NOMO-1 (cell line): Measurements from ENCODE around the gene GNG3.
A peak's percentile ranks its signal among the peaks of the same experiment; 100 is the strongest.

Source experiments
- DNase-seq, 2 experiments: peaks; one replicate each; lab custom pipeline; 2025; ENCODE audit not compliant: unreplicated experiment in 2 of 2; lab: John Stamatoyannopoulos, UW

Gene GNG3

DNA sequence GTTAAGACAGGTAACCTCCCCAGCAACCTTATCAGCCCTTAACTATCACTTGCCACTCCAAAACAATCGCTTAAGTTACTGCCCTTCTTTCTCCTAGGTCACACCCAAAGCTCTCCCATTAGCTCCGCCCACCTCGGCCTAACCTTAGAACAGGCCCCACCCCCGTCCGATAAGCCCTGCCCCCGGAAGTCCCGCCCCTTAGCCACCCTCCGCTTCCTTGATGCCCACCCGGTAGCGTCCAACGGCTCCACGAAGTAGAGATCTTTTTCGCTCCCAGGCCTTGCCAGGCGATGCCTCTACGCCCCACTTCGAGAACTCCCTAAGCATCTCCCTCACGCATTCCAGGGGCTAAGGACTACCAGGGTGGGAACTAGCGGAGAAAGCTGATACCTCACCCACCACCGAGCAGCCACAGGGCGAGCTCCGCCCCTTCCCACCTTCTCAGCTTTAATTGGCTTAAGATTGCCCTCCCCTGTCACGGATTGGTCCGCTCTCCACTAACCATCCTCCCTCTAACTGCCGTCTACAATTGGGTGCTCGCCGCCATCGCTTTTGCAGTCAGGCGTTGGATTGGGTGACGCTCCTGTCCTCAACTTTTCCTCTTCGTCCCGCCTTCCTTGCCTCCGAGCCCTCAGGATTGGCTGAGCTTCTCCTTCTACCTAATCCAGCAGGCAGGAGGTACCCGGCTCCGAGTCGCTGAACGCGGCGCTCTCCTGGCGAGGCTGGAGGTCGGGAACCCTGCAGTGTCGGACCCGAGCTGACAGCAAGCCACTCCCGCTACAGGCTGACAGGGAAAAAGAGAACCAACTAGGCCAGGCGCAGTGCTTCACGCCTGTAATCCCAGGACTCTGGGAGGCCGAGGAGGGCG, 46.5 kb downstream of the GNG3 start, which contains the start of gene ZBTB3:
Gene ZBTB3 (minus strand): TSS at position 425 of the 868 bp plus-strand sequence. CDS start 496 bp downstream, outside the sequence.
- peak; percentile 99 to 100 for DNase-seq

DNA sequence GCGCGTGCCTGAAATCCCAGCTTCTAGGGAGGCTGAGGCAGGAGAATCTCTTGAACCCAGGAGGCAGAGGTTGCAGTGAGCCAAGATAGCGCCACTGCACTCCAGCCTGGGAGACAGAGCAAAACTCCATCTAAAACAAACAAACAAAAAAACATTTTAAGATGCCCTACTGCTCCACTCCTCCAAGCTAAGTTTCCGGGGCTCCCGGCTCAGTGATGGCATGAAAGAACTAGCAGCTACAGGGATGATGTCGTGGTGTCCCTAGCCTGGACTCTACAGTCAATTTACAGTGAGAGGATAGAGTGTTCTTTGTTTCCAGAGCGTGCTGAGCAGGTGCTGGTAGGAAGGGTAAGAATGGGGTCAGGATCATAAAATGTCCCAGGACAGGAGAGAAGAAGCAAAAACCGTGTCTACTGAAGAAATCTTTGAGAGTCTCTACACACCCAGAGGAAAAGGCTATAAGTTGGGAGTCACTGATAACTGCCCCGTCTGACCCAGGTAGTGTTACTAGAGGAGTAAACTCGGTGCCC, 47.7 kb downstream of the GNG3 start:
- no peak for DNase-seq

DNA sequence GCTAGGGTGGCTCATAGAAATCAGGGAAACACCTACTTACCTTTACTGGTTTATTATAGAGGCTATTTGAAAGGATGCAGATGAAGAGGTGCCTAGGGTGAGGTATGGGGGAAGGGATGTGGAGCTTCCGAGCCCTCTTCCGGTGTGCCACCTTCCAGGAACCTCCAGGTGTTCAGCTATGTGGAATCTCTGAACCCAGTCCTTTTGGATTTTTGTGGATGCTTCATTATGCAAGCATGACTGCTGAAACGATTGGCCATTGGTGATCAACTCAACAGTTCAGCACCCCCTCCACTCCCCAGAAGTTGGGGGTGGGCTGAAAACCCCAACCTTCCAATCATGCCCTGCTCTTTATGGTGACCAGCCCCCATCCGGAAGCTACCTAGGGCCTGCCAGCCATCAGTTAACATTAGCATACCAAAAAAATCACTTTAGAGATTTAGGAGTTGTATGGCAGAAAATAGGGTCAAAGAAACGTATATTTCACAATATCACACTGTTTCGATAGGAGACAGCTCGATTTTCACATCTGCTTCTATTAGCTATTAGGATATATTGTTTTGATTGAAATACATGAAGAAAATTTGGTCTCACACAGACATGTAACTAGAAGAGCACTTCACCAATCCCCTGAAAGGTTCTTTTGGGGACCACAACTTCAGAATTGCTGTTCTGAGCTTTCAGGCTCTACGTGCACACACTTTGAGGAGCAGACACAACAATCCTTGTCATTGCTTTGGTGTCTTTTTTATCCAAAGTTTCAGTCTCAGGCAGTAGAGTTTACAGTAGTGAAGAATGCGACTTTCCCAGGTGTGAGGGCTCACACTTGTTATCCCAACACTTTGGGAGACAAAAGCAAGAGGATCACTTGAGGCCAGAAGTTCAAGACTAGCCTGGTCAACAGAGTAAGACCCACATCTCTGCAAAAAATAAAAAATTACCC, 50.6 kb downstream of the GNG3 start:
- DNase-seq, result no peak
